Gastrocnemius medialis (tissue), 4 donors: ENCODE results near the gene ADARB1.

Source experiments
- POLR2A ChIP-seq, 2 donors: fragments of 450-650 bp; IDR thresholded peaks; one replicate each; pipeline ENCODE4 v1.6.1; 2017; ENCODE audit warnings: antibody characterized with exemption in 2 of 2, mild to moderate bottlenecking in 2 of 2, moderate library complexity in 2 of 2
- TF ChIP-seq, protein P1 (sequence below), 5 experiments: fragments of 450-650 bp in 3 of 5; fragments of 200-600 bp in 2 of 5; sonication (generic) in 2 of 5; IDR thresholded peaks in 4 of 5; conservative IDR thresholded peaks in 1 of 5; 1 replicate in 4 of 5; 2 replicates in 1 of 5; pipeline ENCODE4 v1.5.1; 2016 to 2019; ENCODE audit warnings: antibody characterized with exemption in 5 of 5, mild to moderate bottlenecking in 3 of 5, moderate library complexity in 3 of 5

- TF ChIP-seq, protein P1, sequence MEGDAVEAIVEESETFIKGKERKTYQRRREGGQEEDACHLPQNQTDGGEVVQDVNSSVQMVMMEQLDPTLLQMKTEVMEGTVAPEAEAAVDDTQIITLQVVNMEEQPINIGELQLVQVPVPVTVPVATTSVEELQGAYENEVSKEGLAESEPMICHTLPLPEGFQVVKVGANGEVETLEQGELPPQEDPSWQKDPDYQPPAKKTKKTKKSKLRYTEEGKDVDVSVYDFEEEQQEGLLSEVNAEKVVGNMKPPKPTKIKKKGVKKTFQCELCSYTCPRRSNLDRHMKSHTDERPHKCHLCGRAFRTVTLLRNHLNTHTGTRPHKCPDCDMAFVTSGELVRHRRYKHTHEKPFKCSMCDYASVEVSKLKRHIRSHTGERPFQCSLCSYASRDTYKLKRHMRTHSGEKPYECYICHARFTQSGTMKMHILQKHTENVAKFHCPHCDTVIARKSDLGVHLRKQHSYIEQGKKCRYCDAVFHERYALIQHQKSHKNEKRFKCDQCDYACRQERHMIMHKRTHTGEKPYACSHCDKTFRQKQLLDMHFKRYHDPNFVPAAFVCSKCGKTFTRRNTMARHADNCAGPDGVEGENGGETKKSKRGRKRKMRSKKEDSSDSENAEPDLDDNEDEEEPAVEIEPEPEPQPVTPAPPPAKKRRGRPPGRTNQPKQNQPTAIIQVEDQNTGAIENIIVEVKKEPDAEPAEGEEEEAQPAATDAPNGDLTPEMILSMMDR (IDR thresholded peaks at IDR 0.05 in 4 of 5, conservative IDR thresholded peaks at IDR 0.05 in 1 of 5) = no peak
- TF ChIP-seq POLR2A (IDR thresholded peaks at IDR 0.05) = no peak
These were observed 153.4 kb downstream of the ADARB1 start for GRCh38 chr21:45227735-45228134.
